GM23338 (cell line): ENCODE measurements around the gene GHRHR. TPM values are rescaled to one million over a fixed set of nuclear protein-coding genes. Genes with fewer than 3 reads are reported as not detected.

Source experiments
- ATAC-seq: fragments of 200-7000 bp; cut with Tn5 transposase; 3 replicates; pipeline ENCODE4 v1.9.1; 2020
- DNase-seq: peaks from one replicate; pipeline ENCODE4 v3.0.0-alpha.2; 2015; ENCODE audit warnings: low spot score
- H2AFZ ChIP-seq: fragments of 200-600 bp; sonication (generic); 2 replicates; pipeline ENCODE4 v1.8.0; 2016; ENCODE audit warnings: antibody characterized with exemption, mild to moderate bottlenecking, moderate library complexity
- H3F3A ChIP-seq: fragments of 200-600 bp; sonication (generic); replicated peaks from 2 replicates; pipeline ENCODE4 v1.8.0; 2017; ENCODE audit warnings: antibody characterized with exemption, mixed run types, low read depth
- H3K27ac ChIP-seq: fragments of 200-600 bp; sonication (generic); 2 replicates; pipeline ENCODE4 v1.6.1; 2016; ENCODE audit warnings: low read depth
- H3K27me3 ChIP-seq: fragments of 200-600 bp; sonication (generic); 2 replicates; pipeline ENCODE4 v1.8.0; 2016; ENCODE audit warnings: mild to moderate bottlenecking, mixed run types, moderate library complexity; ENCODE audit not compliant: insufficient read depth
- H3K36me3 ChIP-seq: fragments of 200-600 bp; sonication (generic); 2 replicates; pipeline ENCODE4 v1.8.0; 2016; ENCODE audit warnings: mild to moderate bottlenecking; ENCODE audit not compliant: insufficient read depth
- H3K4me1 ChIP-seq: fragments of 200-600 bp; sonication (generic); 2 replicates; pipeline ENCODE4 v1.8.0; 2016; ENCODE audit warnings: mild to moderate bottlenecking, moderate library complexity; ENCODE audit not compliant: insufficient read depth
- H3K4me2 ChIP-seq: fragments of 200-600 bp; sonication (generic); 2 replicates; pipeline ENCODE4 v1.7.1; 2017; ENCODE audit warnings: mixed run types
- H3K4me3 ChIP-seq: fragments of 200-600 bp; sonication (generic); 2 replicates; pipeline ENCODE4 v1.6.1; 2016; ENCODE audit warnings: mixed run types
- H3K79me2 ChIP-seq: fragments of 200-600 bp; sonication (generic); replicated peaks from 2 replicates; pipeline ENCODE4 v1.8.0; 2017; ENCODE audit warnings: mild to moderate bottlenecking; ENCODE audit not compliant: insufficient read depth
- H3K9me2 ChIP-seq: fragments of 200-600 bp; sonication (generic); 2 replicates; pipeline ENCODE4 v1.8.0; 2017; ENCODE audit not compliant: insufficient read depth
- H4K20me1 ChIP-seq: fragments of 200-600 bp; sonication (generic); replicated peaks from 2 replicates; pipeline ENCODE4 v1.8.0; 2017; ENCODE audit warnings: mild to moderate bottlenecking; ENCODE audit not compliant: insufficient read depth
- H3K27ac Mint-ChIP-seq: 2 replicates; pipeline ENCODE4 v1.8.0; 2020; ENCODE audit warnings: inconsistent platforms, mild to moderate bottlenecking, moderate library complexity, mixed read lengths
- H3K27me3 Mint-ChIP-seq: 3 replicates; pipeline ENCODE4 v1.8.0; 2022; ENCODE audit warnings: low read depth, mild to moderate bottlenecking, moderate library complexity, mixed read lengths, inconsistent platforms; ENCODE audit not compliant: insufficient read depth, poor library complexity
- H3K36me3 Mint-ChIP-seq: 3 replicates; pipeline ENCODE4 v1.8.0; 2021; ENCODE audit warnings: low read depth, mild to moderate bottlenecking, inconsistent platforms, moderate library complexity, mixed read lengths
- H3K4me1 Mint-ChIP-seq: 3 replicates; pipeline ENCODE4 v1.8.0; 2020; ENCODE audit warnings: mild to moderate bottlenecking, inconsistent platforms, mixed read lengths
- H3K4me3 Mint-ChIP-seq: 3 replicates; pipeline ENCODE4 v1.8.0; 2021; ENCODE audit warnings: moderate library complexity, mild to moderate bottlenecking, inconsistent platforms, mixed read lengths
- H3K9me3 Mint-ChIP-seq: 3 replicates; pipeline ENCODE4 v1.8.0; 2020; ENCODE audit warnings: moderate library complexity, mild to moderate bottlenecking, inconsistent platforms, mixed read lengths
- CREB1 ChIP-seq: fragments of 250-450 bp; sonication (Bioruptor Pico); IDR thresholded peaks from 2 replicates; pipeline ENCODE4 v1.5.0; 2020; ENCODE audit warnings: low read depth, mild to moderate bottlenecking, moderate library complexity
- CTCF ChIP-seq, 2 experiments: fragments of 200-600 bp in 1 of 2; sonication (generic) in 1 of 2; conservative IDR thresholded peaks; 2 replicates each; pipeline versions ENCODE4 v1.5.1 to v1.6.1; 2016 to 2017; ENCODE audit warnings: antibody characterized with exemption in 2 of 2, low read depth in 2 of 2, mild to moderate bottlenecking in 2 of 2, moderate library complexity in 1 of 2
- ETS1 ChIP-seq: IDR thresholded peaks from 2 replicates; pipeline ENCODE4 v1.6.1; 2016; ENCODE audit warnings: antibody characterized with exemption
- EZH2 ChIP-seq: fragments of 200-600 bp; sonication (generic); IDR thresholded peaks from one replicate; pipeline ENCODE4 v1.8.0; 2017; ENCODE audit warnings: antibody characterized with exemption, mild to moderate bottlenecking, low read depth; ENCODE audit not compliant: unreplicated experiment
- EZH2phosphoT487 ChIP-seq: fragments of 200-600 bp; sonication (generic); IDR thresholded peaks from one replicate; pipeline ENCODE4 v1.8.1; 2018; ENCODE audit warnings: antibody characterized with exemption; ENCODE audit not compliant: unreplicated experiment
- JUNB ChIP-seq: IDR thresholded peaks from one replicate; pipeline ENCODE4 v1.6.1; 2016; ENCODE audit warnings: antibody characterized with exemption; ENCODE audit not compliant: unreplicated experiment
- NANOG ChIP-seq: IDR thresholded peaks from 2 replicates; pipeline ENCODE4 v1.6.1; 2016; ENCODE audit warnings: antibody characterized with exemption, borderline replicate concordance
- POLR2AphosphoS5 ChIP-seq: IDR thresholded peaks from 2 replicates; pipeline ENCODE4 v1.6.1; 2016; ENCODE audit warnings: antibody characterized with exemption, low read depth
- REST ChIP-seq: IDR thresholded peaks from one replicate; pipeline ENCODE4 v1.6.1; 2018; ENCODE audit warnings: antibody characterized with exemption; ENCODE audit not compliant: unreplicated experiment
- STAT1 ChIP-seq: IDR thresholded peaks from one replicate; pipeline ENCODE4 v1.6.1; 2016; ENCODE audit warnings: antibody characterized with exemption; ENCODE audit not compliant: unreplicated experiment
- ZNF114 ChIP-seq: fragments of 250-450 bp; sonication (Bioruptor Pico); IDR thresholded peaks from 2 replicates; pipeline ENCODE4 v1.5.0; 2020; ENCODE audit warnings: mild to moderate bottlenecking, moderate library complexity
- ZNF331 ChIP-seq: fragments of 250-450 bp; sonication (Bioruptor Pico); IDR thresholded peaks from 2 replicates; pipeline ENCODE4 v1.5.0; 2020; ENCODE audit warnings: low read depth, mild to moderate bottlenecking, moderate library complexity
- ZNF462 ChIP-seq: fragments of 250-450 bp; sonication (Bioruptor Pico); IDR thresholded peaks from 2 replicates; pipeline ENCODE4 v1.5.0; 2020; ENCODE audit warnings: mild to moderate bottlenecking, moderate library complexity
- polyA plus RNA-seq: library from polyadenylated mRNA; unstranded; fragments of >200 nt; fragmentation: Nextera tagmentation; extraction: Ambion mirVana; gene quantifications from 2 replicates; pipeline ENCODE4 v1.2.1, GENCODE V29; 2016
- total RNA-seq: library from RNA; depleted of rRNA; stranded (reverse); fragments of >200 nt; shearing (Covaris generic); gene quantifications from 2 replicates; pipeline ENCODE4 v1.2.3, GENCODE V29; 2014

The GHRHR gene
- total and polyA plus RNA-seq, 2 experiments from 2014 or later = 2.2 TPM; not detected in 1

- peak overlapping the region; percentile 7; the same call in 1 of the 3 replicates for H3K4me3 Mint-ChIP-seq
- TF ChIP-seq ZNF331 (CRISPR knock-in tag) = no peak
- no peak for TF ChIP-seq POLR2AphosphoS5
- TF ChIP-seq ZNF114 = no peak
- TF ChIP-seq NANOG = no peak
- TF ChIP-seq CTCF (conservative IDR thresholded peaks at IDR 0.05; ENCODE audit: low read depth in 2 of 2) = no peak
- TF ChIP-seq ZNF462 (CRISPR knock-in tag) = no peak
- no peak for TF ChIP-seq STAT1
- no peak for TF ChIP-seq EZH2
- TF ChIP-seq JUNB = no peak
- no peak for TF ChIP-seq ETS1
- TF ChIP-seq CREB1 (CRISPR knock-in tag) = no peak
- no peak for TF ChIP-seq REST
- no peak for TF ChIP-seq EZH2phosphoT487
- Histone ChIP-seq H2AFZ (no peak overlapping the region), H3K36me3 (no peaks in the 10 kb centered on the region), H3K4me1 (peaks cover 49% of the 10 kb centered on the region), H4K20me1 (no peaks in the 10 kb centered on the region), H3F3A (0 out of 2 replicates have a peak, but pooled peaks cover 2% of the 10 kb centered on the region), H3K4me2 (peak overlapping the region; percentile 38; the same call in 1 of the 2 replicates), H3K27ac (no peak overlapping the region), H3K79me2 (no peaks in the 10 kb centered on the region), H3K9me2 (no peaks in the 10 kb centered on the region), H3K4me3 (no peak overlapping the region), H3K27me3 (peaks cover 8% of the 10 kb centered on the region)
- no peak overlapping the region for H3K27ac Mint-ChIP-seq
- ATAC-seq = no peak
- peaks cover 2% of the 10 kb centered on the region; the same call in 2 of the 3 replicates for H3K36me3 Mint-ChIP-seq
- H3K4me1 Mint-ChIP-seq = peaks cover 66% of the 10 kb centered on the region
- H3K27me3 Mint-ChIP-seq = peaks cover 28% of the 10 kb centered on the region
- no peak for DNase-seq
- no peaks in the 10 kb centered on the region; the same call in 2 of the 3 replicates for H3K9me3 Mint-ChIP-seq
Measured at GRCh38 chr7:30987936-30988335, 24.2 kb downstream of the GHRHR start.
